GM18951 (cell line): ENCODE measurements around the gene ASB15.

Experiments used
- POLR2A ChIP-seq: IDR thresholded peaks from 4 replicates; pipeline ENCODE4 v1.6.1; 2011; ENCODE audit warnings: mild to moderate bottlenecking; ENCODE audit not compliant: insufficient read length, insufficient read depth; ENCODE audit errors: extremely low read depth
- in situ Hi-C: fragments of 300-500 bp; cut with MboI; formaldehyde crosslinking; loops from one replicate; pipeline ENCODE4 v1.12.0; 2022; ENCODE audit warnings: low sequenced_read_pairs, mixed read lengths, inconsistent platforms; ENCODE audit not compliant: unreplicated experiment

The ASB15 gene

GRCh38 chr7:123652406-123652805, 50.8 kb downstream of the ASB15 start:
- no peak for TF ChIP-seq POLR2A
- in situ Hi-C loops, result no loop called here

GRCh38 chr7:123653162-123653561, 51.5 kb downstream of the ASB15 start:
- TF ChIP-seq POLR2A, result no peak
- in situ Hi-C loops, result no loop called here

- in situ Hi-C loops, result no loop called here
- no peak for TF ChIP-seq POLR2A
Measured at GRCh38 chr7:123655614-123656013, 54.0 kb downstream of the ASB15 start, which contains the start of gene LMOD2. Gene LMOD2 (plus strand): TSS chr7:123655866. CDS start chr7:123655964, 98 bp downstream.

- in situ Hi-C loops, result no loop called here
- TF ChIP-seq POLR2A, result no peak
Measured at GRCh38 chr7:123656544-123657303, 55.1 kb downstream of the ASB15 start.

- no peak for TF ChIP-seq POLR2A
- in situ Hi-C loops, result no loop called here
Measured at GRCh38 chr7:123657304-123657685, 55.7 kb downstream of the ASB15 start.

- in situ Hi-C loops, result no loop called here
- no peak for TF ChIP-seq POLR2A
Measured at GRCh38 chr7:123658023-123658422, 56.4 kb downstream of the ASB15 start.

GRCh38 chr7:123660514-123661354, 59.1 kb downstream of the ASB15 start:
- TF ChIP-seq POLR2A, result no peak
- in situ Hi-C loops, result no loop called here

GRCh38 chr7:123661765-123662164, 60.1 kb downstream of the ASB15 start:
- in situ Hi-C loops, result no loop called here

GRCh38 chr7:123662293-123662692, 60.7 kb downstream of the ASB15 start:
- TF ChIP-seq POLR2A, result no peak
- in situ Hi-C loops, result no loop called here

More at GRCh38 chr7:123661765-123662164, 60.1 kb downstream of the ASB15 start:
- no peak for TF ChIP-seq POLR2A

- in situ Hi-C loops, result no loop called here
- TF ChIP-seq POLR2A, result no peak
Measured at GRCh38 chr7:123662755-123663154, 61.1 kb downstream of the ASB15 start.

- TF ChIP-seq POLR2A, result no peak
- in situ Hi-C loops, result no loop called here
Measured at GRCh38 chr7:123663200-123663599, 61.6 kb downstream of the ASB15 start.

GRCh38 chr7:123665157-123665556, 63.5 kb downstream of the ASB15 start:
- in situ Hi-C loops, result no loop called here
- TF ChIP-seq POLR2A, result no peak

GRCh38 chr7:123665896-123666295, 64.3 kb downstream of the ASB15 start:
- in situ Hi-C loops, result no loop called here

GRCh38 chr7:123666492-123666891, 64.9 kb downstream of the ASB15 start:
- no peak for TF ChIP-seq POLR2A
- in situ Hi-C loops, result no loop called here

More at GRCh38 chr7:123665896-123666295, 64.3 kb downstream of the ASB15 start:
- no peak for TF ChIP-seq POLR2A
